Fibroblast of pulmonary artery (primary cell): ENCODE measurements around the gene KANSL3.

ENCODE experiments used
- DNase-seq: peaks from one replicate; pipeline ENCODE4 v3.0.0-alpha.2; 2010; ENCODE audit warnings: low read depth
- H3K4me3 ChIP-seq: replicated peaks from 2 replicates; pipeline ENCODE4 v1.5.1; 2011; ENCODE audit warnings: low read depth, mild to moderate bottlenecking, control low read depth, low read length, moderate library complexity
- CTCF ChIP-seq: IDR thresholded peaks from 2 replicates; pipeline ENCODE4 v1.5.1; 2011; ENCODE audit warnings: mild to moderate bottlenecking, control low read depth, low read length, inconsistent platforms; ENCODE audit errors: missing control alignments

Gene KANSL3

GRCh38 chr2:96553176-96553956 is 84.7 kb downstream of the KANSL3 start:
- TF ChIP-seq CTCF = no peak
- DNase-seq = no peak
- no peak overlapping the region for H3K4me3 ChIP-seq

- no peak for TF ChIP-seq CTCF
- DNase-seq = no peak
- H3K4me3 ChIP-seq = no peak overlapping the region
Measured at GRCh38 chr2:96552315-96553175, 85.6 kb downstream of the KANSL3 start.

DNA sequence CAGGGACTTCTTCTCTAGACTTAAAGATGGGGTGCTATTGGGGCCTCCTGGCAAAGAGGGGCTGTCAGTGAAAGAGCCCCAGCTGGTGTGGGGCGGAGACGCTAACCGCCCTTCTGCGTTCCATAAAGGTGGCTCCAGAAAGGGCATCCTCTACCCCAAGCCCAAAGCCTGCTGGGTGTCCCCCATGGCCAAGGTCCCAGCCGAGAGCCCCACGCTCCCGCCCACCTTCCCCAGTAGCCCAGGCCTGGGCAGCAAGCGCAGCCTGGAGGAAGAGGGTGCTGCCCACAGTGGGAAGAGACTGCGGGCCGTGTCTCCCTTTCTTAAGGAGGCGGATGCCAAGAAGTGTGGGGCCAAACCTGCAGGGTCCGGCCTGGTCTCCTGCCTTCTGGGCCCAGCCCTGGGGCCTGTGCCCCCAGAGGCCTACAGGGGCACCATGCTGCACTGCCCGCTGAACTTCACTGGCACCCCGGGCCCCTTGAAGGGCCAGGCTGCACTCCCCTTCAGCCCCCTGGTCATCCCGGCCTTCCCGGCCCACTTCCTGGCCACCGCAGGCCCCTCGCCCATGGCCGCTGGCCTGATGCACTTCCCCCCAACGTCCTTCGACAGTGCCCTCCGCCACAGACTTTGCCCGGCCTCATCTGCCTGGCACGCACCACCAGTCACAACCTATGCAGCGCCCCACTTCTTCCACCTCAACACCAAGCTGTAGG is 86.4 kb downstream of the KANSL3 start:
- no peak overlapping the region for H3K4me3 ChIP-seq
- TF ChIP-seq CTCF = no peak
- no peak for DNase-seq

DNA sequence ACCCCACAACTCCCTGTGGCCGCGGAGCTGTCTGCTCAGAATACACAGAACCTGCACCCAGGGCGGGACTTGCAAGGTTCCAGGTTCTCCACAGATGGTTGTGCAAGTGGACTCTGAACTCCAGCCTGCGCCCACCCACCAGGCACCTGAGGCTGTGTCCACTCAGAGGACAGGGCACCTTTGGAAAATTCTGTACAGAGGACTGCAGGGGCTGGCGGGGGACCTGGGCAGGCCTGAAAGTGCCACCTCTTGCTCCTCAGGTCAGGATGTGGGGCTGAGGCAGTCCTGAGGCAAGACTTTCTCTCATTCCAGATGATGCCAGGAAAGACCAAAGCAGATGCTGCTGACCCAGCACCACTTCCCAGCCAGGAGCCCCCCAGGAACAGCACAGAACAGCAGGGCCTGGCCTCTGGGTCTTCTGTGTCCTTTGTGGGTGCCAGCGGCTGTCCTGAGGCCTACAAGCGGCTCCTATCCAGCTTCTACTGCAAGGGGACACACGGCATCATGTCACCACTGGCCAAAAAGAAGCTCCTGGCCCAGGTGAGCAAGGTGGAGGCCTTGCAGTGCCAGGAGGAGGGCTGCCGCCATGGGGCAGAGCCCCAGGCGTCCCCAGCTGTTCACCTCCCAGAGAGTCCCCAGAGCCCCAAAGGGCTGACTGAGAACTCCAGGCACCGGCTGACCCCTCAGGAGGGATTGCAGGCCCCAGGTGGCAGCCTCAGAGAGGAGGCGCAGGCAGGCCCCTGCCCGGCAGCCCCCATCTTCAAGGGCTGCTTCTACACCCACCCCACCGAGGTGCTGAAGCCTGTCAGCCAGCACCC is 87.1 kb downstream of the KANSL3 start:
- no peak for TF ChIP-seq CTCF
- H3K4me3 ChIP-seq = no peak overlapping the region
- no peak for DNase-seq

DNA sequence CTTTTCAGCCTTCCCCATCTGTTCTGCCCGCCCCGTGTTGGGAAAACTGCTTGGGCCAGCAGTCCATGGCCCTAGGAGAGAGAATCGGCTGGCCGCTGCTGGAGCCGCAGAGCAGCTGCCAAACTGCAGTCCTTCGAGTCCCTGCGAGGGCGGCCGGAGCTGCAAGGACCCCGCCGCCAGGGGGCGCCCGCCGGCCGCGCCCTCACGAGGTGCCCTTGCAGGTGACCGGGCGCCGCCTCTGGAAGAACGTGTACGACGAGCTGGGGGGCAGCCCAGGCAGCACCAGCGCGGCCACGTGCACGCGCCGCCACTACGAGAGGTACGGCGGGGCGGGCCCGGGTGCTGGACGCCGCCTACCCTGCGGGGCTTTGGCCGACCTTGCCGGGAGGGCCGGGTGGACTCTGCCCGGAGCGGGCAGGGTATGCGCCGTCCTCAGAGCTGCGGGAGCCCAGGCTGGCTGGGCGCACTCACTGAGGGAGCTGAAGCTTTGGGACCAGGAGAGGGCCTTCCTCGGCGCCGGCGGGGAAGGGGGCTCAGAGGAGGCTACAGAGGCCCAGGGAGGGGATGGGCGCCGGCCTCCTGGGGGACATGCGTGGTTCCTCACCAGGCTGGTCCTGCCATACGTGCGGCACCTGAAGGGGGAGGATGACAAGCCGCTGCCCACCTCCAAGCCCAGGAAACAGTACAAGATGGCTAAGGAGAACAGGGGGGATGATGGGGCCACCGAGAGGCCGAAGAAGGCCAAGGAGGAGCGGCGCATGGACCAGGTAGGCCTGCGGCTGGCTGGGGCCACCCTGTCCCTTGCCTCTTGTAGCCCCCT is 87.9 kb downstream of the KANSL3 start:
- DNase-seq = no peak
- TF ChIP-seq CTCF = peak; percentile 7
- H3K4me3 ChIP-seq = no peak overlapping the region

- H3K4me3 ChIP-seq = no peak overlapping the region
- DNase-seq = no peak
- TF ChIP-seq CTCF = no peak
Measured at GRCh38 chr2:96549466-96549785, 88.7 kb downstream of the KANSL3 start.
